Astrocyte (in vitro differentiated cells and primary cell): ENCODE measurements around the gene TMOD4.

ENCODE experiments used
- EZH2 ChIP-seq: IDR thresholded peaks from 2 replicates; pipeline ENCODE4 v1.6.1; 2012; ENCODE audit warnings: mild to moderate bottlenecking, low read length, inconsistent platforms; ENCODE audit not compliant: insufficient read depth
- TF ChIP-seq, protein P1 (sequence below): IDR thresholded peaks from 2 replicates; pipeline ENCODE4 v1.5.1; 2011; ENCODE audit warnings: low read depth, mild to moderate bottlenecking, inconsistent platforms, low read length, moderate library complexity; ENCODE audit not compliant: insufficient read depth

DNA sequence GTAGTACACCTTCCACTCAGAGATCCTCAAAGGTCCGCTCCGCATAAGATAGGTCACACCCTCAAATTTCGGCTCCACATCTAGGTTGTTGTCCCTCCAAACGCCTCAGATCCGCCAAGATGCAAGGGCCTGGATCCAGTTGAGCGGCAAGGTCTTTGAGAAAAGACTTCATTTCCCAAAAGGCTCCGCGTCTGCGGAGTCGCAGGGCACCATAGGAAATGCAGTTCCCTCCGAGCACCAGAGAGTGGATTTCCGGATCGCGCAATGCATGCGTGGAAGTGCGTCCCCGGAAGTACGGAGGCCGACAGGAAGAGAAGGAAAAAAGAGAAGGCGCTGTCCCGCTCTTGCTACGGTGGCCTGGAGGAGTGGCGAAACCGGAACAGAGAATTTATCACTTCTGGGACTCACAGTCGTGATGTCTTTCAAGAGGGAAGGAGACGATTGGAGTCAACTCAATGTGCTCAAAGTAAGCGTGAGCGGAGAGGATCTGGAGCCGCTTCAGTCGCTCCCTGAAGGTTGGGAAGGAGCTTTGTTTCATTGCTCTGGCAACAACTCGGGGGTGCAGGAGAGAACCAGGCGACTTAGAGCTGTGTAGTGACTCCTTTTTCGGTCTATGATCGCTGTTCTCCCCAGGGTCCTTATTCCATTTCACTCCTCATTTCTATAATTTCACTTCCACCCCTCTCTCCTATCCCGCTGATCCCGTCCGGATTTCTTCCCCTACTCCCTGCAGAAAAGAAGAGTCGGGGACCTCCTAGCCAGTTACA, 9.9 kb downstream of the TMOD4 start, which contains the start of the genes LYSMD1 and SCNM1:
- TF ChIP-seq, protein P1, sequence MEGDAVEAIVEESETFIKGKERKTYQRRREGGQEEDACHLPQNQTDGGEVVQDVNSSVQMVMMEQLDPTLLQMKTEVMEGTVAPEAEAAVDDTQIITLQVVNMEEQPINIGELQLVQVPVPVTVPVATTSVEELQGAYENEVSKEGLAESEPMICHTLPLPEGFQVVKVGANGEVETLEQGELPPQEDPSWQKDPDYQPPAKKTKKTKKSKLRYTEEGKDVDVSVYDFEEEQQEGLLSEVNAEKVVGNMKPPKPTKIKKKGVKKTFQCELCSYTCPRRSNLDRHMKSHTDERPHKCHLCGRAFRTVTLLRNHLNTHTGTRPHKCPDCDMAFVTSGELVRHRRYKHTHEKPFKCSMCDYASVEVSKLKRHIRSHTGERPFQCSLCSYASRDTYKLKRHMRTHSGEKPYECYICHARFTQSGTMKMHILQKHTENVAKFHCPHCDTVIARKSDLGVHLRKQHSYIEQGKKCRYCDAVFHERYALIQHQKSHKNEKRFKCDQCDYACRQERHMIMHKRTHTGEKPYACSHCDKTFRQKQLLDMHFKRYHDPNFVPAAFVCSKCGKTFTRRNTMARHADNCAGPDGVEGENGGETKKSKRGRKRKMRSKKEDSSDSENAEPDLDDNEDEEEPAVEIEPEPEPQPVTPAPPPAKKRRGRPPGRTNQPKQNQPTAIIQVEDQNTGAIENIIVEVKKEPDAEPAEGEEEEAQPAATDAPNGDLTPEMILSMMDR: no peak
- no peak for TF ChIP-seq EZH2
